HUES6 (cell line): ENCODE measurements around the gene CABLES2.

Experiments
- H3K27ac ChIP-seq: 2 replicates; pipeline ENCODE4 v1.7.0; 2013; ENCODE audit warnings: low read depth, mild to moderate bottlenecking, low read length, inconsistent platforms
- H3K27me3 ChIP-seq: 2 replicates; pipeline ENCODE4 v1.6.1; 2013; ENCODE audit warnings: low read length; ENCODE audit not compliant: control insufficient read depth, insufficient read depth
- H3K36me3 ChIP-seq: 2 replicates; pipeline ENCODE4 v1.6.1; 2013; ENCODE audit warnings: low read length; ENCODE audit not compliant: control insufficient read depth, insufficient read depth
- H3K4me1 ChIP-seq: 2 replicates; pipeline ENCODE4 v1.6.1; 2013; ENCODE audit warnings: low read length; ENCODE audit not compliant: control insufficient read depth, insufficient read depth
- H3K4me3 ChIP-seq: 2 replicates; pipeline ENCODE4 v1.5.1; 2013; ENCODE audit warnings: low read depth, low read length
- H3K9ac ChIP-seq: one replicate; pipeline ENCODE4 v1.6.1; 2013; ENCODE audit warnings: mild to moderate bottlenecking, low read length
- H3K9me3 ChIP-seq: 2 replicates; pipeline ENCODE4 v1.6.1; 2013; ENCODE audit warnings: low read depth, low read length; ENCODE audit not compliant: control insufficient read depth, insufficient read depth

Gene CABLES2

DNA sequence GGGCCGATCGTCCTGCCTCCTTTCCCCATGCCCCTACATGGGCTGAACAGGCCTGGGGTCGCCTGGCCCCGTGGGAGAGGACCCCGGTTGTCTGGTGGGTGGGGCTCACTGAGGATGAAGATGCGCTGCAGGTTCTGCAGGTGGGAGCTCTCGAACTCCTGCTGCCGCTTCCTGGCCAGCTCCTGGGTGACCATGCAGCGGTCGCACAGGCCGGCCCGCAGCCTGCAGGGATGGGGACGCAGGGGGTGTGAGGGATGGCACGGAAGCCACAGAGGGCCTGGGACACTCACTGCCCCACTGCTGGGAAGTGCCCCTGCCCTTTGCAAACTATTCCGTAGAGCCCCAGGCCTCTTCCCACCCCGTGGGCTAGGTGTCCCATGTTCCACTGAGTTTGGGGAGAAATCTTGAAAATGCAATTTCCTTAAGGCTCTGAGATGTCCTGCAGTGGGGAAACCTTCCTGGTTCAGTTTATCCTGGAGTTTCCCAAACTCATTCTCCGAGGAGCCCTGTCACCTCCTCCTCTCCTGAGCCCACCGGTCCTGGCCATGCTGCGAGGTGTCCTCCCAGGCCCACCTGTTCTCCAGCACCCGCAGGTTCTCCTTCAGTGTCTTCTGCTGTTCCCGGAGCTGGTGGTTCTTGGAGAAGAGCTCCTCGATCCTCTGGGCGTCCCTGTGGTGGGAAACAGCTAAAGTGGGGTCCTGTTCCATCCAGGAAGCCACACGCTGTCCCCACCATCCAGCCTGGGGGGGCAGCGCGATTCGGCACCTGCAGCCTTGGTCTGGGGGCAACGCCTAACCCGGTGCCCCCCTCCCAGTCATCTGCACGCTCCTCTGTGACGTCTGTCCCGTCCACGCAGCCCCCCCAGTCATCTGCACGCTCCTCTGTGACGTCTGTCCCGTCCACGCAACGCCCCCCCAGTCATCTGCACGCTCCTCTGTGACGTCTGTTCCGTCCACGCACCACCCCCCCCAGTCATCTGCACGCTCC, 9.9 kb upstream of the CABLES2 start:
- no peaks in the 10 kb centered on the region; the same call in 1 of the 2 replicates for H3K9me3 ChIP-seq
- no peak overlapping the region for H3K9ac ChIP-seq
- H3K27me3 ChIP-seq: no peaks in the 10 kb centered on the region

DNA sequence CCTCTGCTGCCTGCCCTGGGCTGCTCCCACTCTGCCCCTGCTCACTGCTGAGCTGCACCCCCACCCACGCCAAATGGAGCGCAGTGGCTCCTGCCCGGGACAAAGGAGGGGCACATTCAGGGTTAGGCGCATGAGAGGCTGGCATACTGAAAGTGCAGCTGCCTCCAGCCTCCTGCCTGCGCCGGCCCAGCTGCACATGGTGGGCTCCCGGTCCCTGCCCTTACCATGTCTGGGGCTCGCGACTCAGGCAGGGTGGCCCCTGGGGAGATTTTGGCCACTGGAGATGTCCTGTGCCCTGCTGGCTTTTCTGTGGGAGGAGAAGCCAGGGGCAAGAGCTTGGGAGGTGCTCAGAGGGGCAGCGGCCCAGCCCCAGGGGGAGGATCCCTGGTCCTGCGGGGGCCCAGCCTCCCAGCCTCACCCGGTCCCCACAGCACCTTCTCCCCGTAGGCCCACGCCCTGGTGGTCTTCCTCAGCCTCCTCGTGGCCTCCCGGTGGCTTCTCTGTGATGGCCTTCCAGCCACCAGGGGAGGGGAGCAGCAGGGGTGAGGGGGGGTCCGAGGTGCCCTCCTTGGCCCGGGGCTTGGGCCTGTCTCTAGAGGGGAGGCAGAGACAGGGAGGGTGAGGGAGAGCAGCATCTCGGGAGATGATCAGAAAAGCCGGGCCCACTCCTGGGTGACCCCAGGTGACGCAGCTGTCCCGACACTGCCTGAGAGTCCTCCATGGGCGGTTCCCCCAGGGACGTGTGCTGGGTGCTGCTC, 8.4 kb upstream of the CABLES2 start:
- no peak overlapping the region for H3K27ac ChIP-seq
- H3K27me3 ChIP-seq: no peaks in the 10 kb centered on the region

More for the DNA sequence above, 9.9 kb upstream of the CABLES2 start:
- Histone ChIP-seq H3K4me1 (peaks cover 4% of the 10 kb centered on the region), H3K27ac (no peak overlapping the region), H3K36me3 (no peaks in the 10 kb centered on the region), H3K4me3 (no peak overlapping the region)

DNA sequence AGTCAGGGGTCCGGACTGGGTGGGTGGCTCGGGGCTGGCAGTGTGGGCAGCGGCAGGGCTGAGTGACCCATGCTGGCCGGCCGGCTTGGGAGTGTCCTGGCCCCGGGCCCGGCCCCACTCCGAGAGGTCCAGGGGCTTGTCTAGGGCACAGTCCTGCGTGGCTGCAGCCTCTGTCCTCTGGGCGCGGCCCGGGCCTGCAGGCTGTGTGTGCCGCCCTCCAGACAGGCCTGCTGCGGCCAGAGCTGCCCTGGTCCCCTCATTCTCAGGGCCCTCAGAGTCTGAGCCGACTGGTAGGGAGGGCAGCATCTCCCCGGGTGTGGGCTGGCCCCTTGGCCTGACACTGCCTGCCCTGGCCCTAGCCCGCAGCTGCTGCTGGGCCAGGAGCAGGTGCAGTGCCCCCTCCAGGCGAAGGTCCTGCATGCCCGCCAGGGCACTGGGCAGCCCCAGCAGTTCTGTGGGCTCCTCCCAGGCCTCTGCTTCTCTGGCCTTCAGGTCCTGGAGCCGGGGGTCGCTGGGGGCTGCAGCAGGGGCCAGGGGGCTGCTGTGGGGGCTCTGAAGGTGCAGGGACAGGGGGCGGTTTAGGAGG, 6.9 kb upstream of the CABLES2 start:
- Histone ChIP-seq H3K4me3 (no peak overlapping the region), H3K9me3 (no peaks in the 10 kb centered on the region), H3K9ac (no peak overlapping the region), H3K4me1 (peaks cover 14% of the 10 kb centered on the region), H3K36me3 (no peaks in the 10 kb centered on the region), H3K27ac (no peak overlapping the region), H3K27me3 (peaks cover 11% of the 10 kb centered on the region; the same call in 1 of the 2 replicates)

More for the DNA sequence above, 8.4 kb upstream of the CABLES2 start:
- H3K9ac ChIP-seq: no peak overlapping the region
- peaks cover 6% of the 10 kb centered on the region for H3K4me1 ChIP-seq
- H3K4me3 ChIP-seq: no peak overlapping the region
- no peaks in the 10 kb centered on the region for H3K9me3 ChIP-seq
- H3K36me3 ChIP-seq: no peaks in the 10 kb centered on the region

DNA sequence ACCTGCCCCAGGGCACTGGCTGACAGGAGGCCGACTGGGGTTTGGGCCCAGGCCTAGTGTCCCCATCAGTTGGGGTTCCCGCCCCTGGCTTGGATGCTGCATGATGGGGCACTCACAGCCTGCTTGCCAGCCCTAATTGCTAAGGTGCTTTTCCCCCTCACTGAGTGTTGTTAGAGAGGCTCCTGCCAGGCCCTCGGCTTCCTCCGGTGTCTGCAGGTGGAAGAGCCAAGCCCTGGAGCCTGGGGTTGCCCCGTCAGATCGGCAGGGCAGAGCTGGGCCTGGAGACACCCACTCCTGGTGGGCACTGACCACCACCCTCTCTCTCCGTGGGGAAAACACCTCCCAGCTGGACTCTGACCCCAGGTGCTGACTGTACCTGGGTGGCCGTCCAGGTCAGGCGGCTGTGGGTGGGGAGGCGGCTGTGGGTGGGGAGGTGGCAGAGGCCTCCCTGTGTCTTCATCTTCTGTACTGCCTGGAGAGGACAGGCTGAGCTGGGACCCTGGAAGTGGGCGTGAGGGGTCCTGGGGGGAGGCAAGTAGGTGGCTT, 6.0 kb upstream of the CABLES2 start:
- Histone ChIP-seq H3K9me3 (no peaks in the 10 kb centered on the region), H3K9ac (no peak overlapping the region), H3K4me3 (no peak overlapping the region), H3K27me3 (peaks cover 16% of the 10 kb centered on the region; the same call in 1 of the 2 replicates), H3K4me1 (peaks cover 14% of the 10 kb centered on the region), H3K27ac (no peak overlapping the region), H3K36me3 (no peaks in the 10 kb centered on the region)

DNA sequence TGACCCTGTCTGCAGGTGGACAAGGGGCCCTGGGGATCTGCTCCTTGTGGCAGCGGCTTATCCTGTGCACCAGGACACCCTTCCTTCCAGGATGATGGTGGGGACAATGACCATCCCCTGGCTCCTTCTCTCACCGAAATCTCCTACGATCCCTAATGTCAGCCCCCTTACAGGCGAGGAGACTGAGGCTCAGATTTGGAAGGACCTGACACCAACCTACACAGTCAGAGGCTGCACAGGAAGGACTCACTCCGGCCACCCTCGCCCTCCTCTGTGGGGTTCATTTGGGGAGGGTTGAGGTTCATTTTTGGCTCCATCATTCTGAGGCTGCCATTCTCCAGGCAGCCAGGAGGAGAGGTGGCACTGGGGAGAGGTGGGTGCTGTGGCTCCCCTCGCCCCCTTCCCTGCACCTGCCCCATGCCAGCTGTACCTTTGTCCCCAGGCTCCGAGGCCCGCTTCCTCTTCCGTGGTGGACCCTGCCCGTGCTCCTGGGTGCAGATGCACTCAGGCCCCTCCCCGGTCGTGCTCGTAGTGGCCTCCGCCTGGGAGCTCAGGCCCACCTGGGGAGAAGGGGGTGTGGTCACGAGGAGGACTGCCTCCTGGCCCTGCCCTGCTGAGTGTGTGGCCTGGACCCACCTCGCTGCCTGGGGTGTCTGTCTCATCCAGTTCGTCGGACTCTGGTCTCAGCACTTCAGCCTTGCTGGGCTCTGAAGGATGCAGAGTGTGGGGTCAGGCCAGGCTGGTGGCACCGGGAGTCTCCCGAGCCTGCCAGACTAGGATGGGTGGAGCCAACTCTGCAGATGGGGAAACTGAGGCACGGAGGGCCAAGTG, 5.3 kb upstream of the CABLES2 start:
- H3K27ac ChIP-seq: no peak overlapping the region
- no peaks in the 10 kb centered on the region for H3K36me3 ChIP-seq
- peaks cover 22% of the 10 kb centered on the region; the same call in 1 of the 2 replicates for H3K27me3 ChIP-seq
- no peak overlapping the region for H3K4me3 ChIP-seq
- no peaks in the 10 kb centered on the region for H3K9me3 ChIP-seq
- peaks cover 20% of the 10 kb centered on the region for H3K4me1 ChIP-seq
- H3K9ac ChIP-seq: no peak overlapping the region

DNA sequence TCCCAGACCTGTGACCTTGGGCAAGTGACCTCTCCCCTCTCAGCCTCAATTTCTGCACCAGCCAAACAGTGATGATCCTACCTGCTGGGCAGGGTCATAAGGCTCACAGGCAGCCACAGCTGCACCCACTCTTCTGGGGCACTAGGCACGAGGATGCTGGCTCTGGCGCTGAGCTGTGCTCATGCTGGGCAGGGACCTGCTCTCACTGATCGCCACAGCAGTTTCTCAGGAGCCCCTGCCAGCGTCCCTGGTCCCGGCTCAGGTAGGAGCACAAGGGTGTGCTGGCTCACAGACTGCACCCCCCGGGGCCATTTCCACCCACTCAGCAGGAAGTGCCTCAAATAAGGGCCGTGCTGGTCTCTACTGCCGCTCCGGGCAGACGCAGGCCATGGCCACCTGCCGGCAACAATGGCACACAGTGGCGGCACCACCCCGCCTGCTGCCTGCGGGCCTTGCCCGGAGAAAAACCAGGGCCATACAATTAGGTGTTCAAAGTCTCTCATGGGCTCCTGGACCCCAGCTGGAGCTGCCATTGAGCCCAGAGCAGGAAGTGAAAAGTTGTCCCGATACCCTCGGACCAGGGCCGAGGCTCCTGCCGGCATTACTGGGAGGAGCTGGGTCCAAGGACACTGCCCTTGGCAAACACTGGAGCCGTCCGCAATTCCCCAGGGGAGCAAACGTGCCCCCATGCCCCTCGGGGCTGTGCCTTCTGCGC, 4.6 kb upstream of the CABLES2 start:
- H3K36me3 ChIP-seq: no peaks in the 10 kb centered on the region
- no peak overlapping the region for H3K4me3 ChIP-seq
- no peaks in the 10 kb centered on the region for H3K9me3 ChIP-seq
- H3K4me1 ChIP-seq: peaks cover 21% of the 10 kb centered on the region
- H3K27me3 ChIP-seq: peaks cover 22% of the 10 kb centered on the region; the same call in 1 of the 2 replicates
- no peak overlapping the region for H3K9ac ChIP-seq
- no peak overlapping the region for H3K27ac ChIP-seq

DNA sequence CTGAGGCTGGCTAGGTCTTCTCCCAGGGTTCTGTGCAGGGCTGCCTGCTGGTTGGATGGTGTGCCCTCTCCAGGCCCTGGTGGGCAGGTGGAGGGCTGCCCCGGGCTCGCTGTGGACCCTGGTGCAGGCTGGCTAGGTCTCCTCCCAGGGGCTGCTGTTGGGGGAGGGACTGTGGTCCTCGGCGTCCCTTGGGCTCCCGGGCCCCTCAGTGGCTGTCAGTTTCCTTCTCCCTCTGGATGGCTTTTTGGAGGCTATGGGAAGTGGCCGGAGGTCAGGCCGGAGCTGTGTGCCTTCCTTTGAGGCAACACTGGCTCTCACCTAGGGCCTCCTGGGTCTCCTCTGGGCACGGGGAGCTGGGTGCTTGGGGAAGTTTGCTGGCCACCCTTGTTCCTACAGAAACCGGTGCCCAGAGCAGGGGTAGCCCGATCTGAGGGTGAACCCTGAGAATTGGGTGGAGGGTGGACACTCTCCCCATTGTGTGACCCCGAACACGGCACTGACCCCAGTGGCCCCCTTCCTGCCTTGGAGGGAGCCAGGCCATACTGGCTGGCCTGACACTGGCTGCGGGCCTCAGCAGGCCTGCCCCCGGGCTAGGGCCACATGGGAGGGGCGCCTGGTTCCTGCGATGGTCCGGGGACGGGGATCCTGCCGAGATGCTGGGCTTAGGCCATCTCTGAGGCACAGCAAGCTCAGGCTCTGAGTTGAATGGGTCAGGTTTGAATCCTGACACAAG, 3.8 kb upstream of the CABLES2 start:
- H3K4me1 ChIP-seq: peaks cover 25% of the 10 kb centered on the region
- H3K27me3 ChIP-seq: peaks cover 22% of the 10 kb centered on the region; the same call in 1 of the 2 replicates
- no peak overlapping the region for H3K27ac ChIP-seq
- no peak overlapping the region for H3K4me3 ChIP-seq
- no peaks in the 10 kb centered on the region for H3K9me3 ChIP-seq
- H3K9ac ChIP-seq: no peak overlapping the region
- H3K36me3 ChIP-seq: no peaks in the 10 kb centered on the region

DNA sequence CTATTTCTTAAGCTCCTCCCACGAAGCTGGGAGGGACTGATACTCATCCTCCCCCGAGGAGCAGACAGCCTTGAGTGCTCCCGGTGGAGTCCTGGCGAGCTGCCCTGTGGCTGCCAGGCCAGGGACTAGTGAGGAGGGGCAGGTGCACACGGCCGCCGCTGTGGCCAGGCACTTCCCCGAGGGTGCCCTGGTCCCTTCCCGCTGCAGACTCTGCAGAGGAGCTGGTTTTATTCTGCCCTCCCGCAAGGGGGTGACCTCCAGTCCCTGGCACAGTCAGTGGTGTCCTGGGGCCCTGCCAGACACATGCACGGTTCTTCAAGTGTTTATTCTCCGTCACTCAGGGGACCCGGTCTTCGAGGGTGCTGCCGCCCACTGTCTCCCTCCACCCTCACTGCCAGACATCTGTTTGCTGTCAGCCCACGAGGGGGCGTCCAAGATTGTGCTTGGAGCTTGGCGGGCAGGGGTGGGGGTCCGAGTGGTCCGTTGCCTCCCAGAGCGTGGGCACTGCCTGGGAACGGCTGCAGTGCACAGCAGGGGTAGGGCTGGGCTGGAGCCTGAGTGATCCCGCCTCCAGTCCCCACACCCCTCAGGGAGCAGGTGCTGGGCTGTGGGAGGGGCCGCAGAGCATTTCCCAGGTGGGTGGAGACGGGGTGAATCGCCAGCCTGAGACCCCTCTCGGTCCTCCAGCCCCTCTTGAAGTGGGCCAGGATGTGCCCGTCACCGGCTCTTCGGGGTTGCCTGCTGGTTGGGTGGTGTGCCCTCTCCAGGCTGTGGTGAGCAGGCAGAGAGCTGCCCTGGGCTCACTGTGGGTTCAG, 3.1 kb upstream of the CABLES2 start:
- H3K27me3 ChIP-seq: peaks cover 22% of the 10 kb centered on the region; the same call in 1 of the 2 replicates
- no peaks in the 10 kb centered on the region for H3K36me3 ChIP-seq
- peak overlapping the region; percentile 18; the same call in 1 of the 2 replicates for H3K4me3 ChIP-seq
- peaks cover 27% of the 10 kb centered on the region for H3K4me1 ChIP-seq
- H3K9ac ChIP-seq: no peak overlapping the region
- H3K9me3 ChIP-seq: no peaks in the 10 kb centered on the region
- H3K27ac ChIP-seq: no peak overlapping the region
